Measurements from ENCODE around the gene MGMT.

- TF ChIP-seq POLR2A (IDR thresholded peaks at IDR 0.05; ENCODE audit: low read length): no peak
- no peak for TF ChIP-seq GATA1 (IDR thresholded peaks at IDR 0.05; ENCODE audit: low read depth, low read length)
Observed at GRCh38 chr10:129786216-129786615, 319.2 kb downstream of the MGMT start.

Measured in erythroblast (primary cell).